ENCODE results near the gene MAFB.

MAFB gene

GRCh38 chr20:40680161-40680959 is 8.7 kb downstream of the MAFB start:
- TF ChIP-seq CTCF (IDR thresholded peaks at IDR 0.05; ENCODE audit: extremely low read depth, missing control alignments), result no peak
- DNase-seq (ENCODE audit: low spot score), result peak; percentile 71

- DNase-seq (ENCODE audit: low spot score), result no peak
- no peak for TF ChIP-seq CTCF (IDR thresholded peaks at IDR 0.05; ENCODE audit: extremely low read depth, missing control alignments)
Observed at GRCh38 chr20:40679184-40679583, 9.9 kb downstream of the MAFB start.

- no peak for TF ChIP-seq CTCF (IDR thresholded peaks at IDR 0.05; ENCODE audit: extremely low read depth, missing control alignments)
Observed at GRCh38 chr20:40678286-40678875, 10.7 kb downstream of the MAFB start.

GRCh38 chr20:40677343-40677924 is 11.6 kb downstream of the MAFB start:
- no peak for DNase-seq (ENCODE audit: low spot score)
- TF ChIP-seq CTCF (IDR thresholded peaks at IDR 0.05; ENCODE audit: extremely low read depth, missing control alignments), result no peak

More at GRCh38 chr20:40678286-40678875, 10.7 kb downstream of the MAFB start:
- no peak for DNase-seq (ENCODE audit: low spot score)

GRCh38 chr20:40676491-40677269 is 12.4 kb downstream of the MAFB start:
- DNase-seq (ENCODE audit: low spot score), result no peak
- TF ChIP-seq CTCF (IDR thresholded peaks at IDR 0.05; ENCODE audit: extremely low read depth, missing control alignments), result no peak

- no peak for TF ChIP-seq CTCF (IDR thresholded peaks at IDR 0.05; ENCODE audit: extremely low read depth, missing control alignments)
- no peak for DNase-seq (ENCODE audit: low spot score)
Observed at GRCh38 chr20:40675599-40676221, 13.3 kb downstream of the MAFB start.
